Endothelial cell of umbilical vein (primary cell): ENCODE data around the gene ADPRH. TPM values are rescaled to one million over a fixed set of nuclear protein-coding genes. Genes with fewer than 3 reads are reported as not detected.

Experiments used
- BruUV-seq: library from RNA; stranded (reverse); fragments of 400-500 nt; replicated peaks from 2 replicates; lab custom pipeline; 2021; lab: Mats Ljungman, UMichigan
- CTCF ChIA-PET: fragments of 300-600, 350-600 bp; sonication (Branson Sonifier 250); formaldehyde crosslinking; loops from one replicate; lab custom pipeline; 2021; ENCODE audit warnings: antibody characterized with exemption, inconsistent platforms; lab: Charles Lee
- POLR2A ChIA-PET: fragments of 300-600, 350-600 bp; sonication (Branson Sonifier 250); formaldehyde crosslinking; loops from one replicate; lab custom pipeline; 2021; ENCODE audit warnings: antibody characterized with exemption, inconsistent platforms; lab: Charles Lee
- DNase-seq: peaks from one replicate; pipeline ENCODE4 v3.0.0-alpha.2; 2011; ENCODE audit warnings: low read depth, low spot score
- FAIRE-seq: peaks from 2 replicates; lab custom pipeline; 2011; peaks lifted over from hg19 to GRCh38; lab: Jason Lieb, UNC
- H2AFZ ChIP-seq: 2 replicates; pipeline ENCODE4 v1.6.0; 2012; ENCODE audit warnings: low read depth, low read length, control low read depth, inconsistent platforms
- H3K27ac ChIP-seq: 2 replicates; pipeline ENCODE4 v1.5.1; 2011; ENCODE audit warnings: low read depth, mild to moderate bottlenecking, control low read depth, low read length, moderate library complexity; ENCODE audit not compliant: insufficient read depth
- H3K27me3 ChIP-seq, 2 experiments: 2 replicates each; pipeline versions ENCODE4 v1.6.0 to v1.6.1; 2011; ENCODE audit warnings: low read length in 2 of 2, mixed read lengths in 1 of 2; ENCODE audit not compliant: control insufficient read depth in 2 of 2, insufficient read depth in 2 of 2
- H3K36me3 ChIP-seq, 2 experiments: 2 replicates in 1 of 2; 3 replicates in 1 of 2; pipeline ENCODE4 v1.5.1; 2011; ENCODE audit warnings: low read length in 2 of 2, mild to moderate bottlenecking in 1 of 2, moderate library complexity in 1 of 2; ENCODE audit not compliant: control insufficient read depth in 2 of 2, insufficient read depth in 2 of 2; ENCODE audit errors: extremely low read depth in 1 of 2
- H3K4me1 ChIP-seq: 3 replicates; pipeline ENCODE4 v1.5.1; 2011; ENCODE audit warnings: mild to moderate bottlenecking, low read length; ENCODE audit not compliant: control insufficient read depth, insufficient read depth; ENCODE audit errors: extremely low read depth
- H3K4me2 ChIP-seq: 2 replicates; pipeline ENCODE4 v1.6.1; 2011; ENCODE audit warnings: low read length, control low read depth, mixed read lengths; ENCODE audit not compliant: insufficient read depth
- H3K4me3 ChIP-seq, 3 experiments: fragments of 200-600 bp in 1 of 3; sonication (generic), shearing (Covaris generic) in 1 of 3; replicated peaks in 1 of 3; 2 replicates each; pipeline ENCODE4 v1.5.1; 2011 to 2016; ENCODE audit warnings: control low read depth in 3 of 3, low read length in 3 of 3, mild to moderate bottlenecking in 2 of 3, inconsistent platforms in 1 of 3, low read depth in 1 of 3, moderate library complexity in 1 of 3; ENCODE audit not compliant: insufficient read depth in 1 of 3
- H3K79me2 ChIP-seq: 2 replicates; pipeline ENCODE4 v1.6.0; 2012; ENCODE audit warnings: low read length, inconsistent platforms; ENCODE audit not compliant: control insufficient read depth, insufficient read depth
- H3K9ac ChIP-seq: replicated peaks from 2 replicates; pipeline ENCODE3; 2011; ENCODE audit warnings: low read length, control low read depth; ENCODE audit not compliant: insufficient read depth; ENCODE audit errors: extremely low read depth
- H3K9me1 ChIP-seq: replicated peaks from 3 replicates; pipeline ENCODE4 v1.6.0; 2011; ENCODE audit warnings: mild to moderate bottlenecking, low read length; ENCODE audit not compliant: control insufficient read depth, insufficient read depth; ENCODE audit errors: extremely low read depth
- H3K9me3 ChIP-seq: replicated peaks from 2 replicates; pipeline ENCODE4 v1.5.1; 2012; ENCODE audit warnings: low read length, inconsistent platforms; ENCODE audit not compliant: control insufficient read depth, insufficient read depth
- H4K20me1 ChIP-seq: replicated peaks from 2 replicates; pipeline ENCODE3; 2011; ENCODE audit warnings: mild to moderate bottlenecking, low read length; ENCODE audit not compliant: control insufficient read depth, insufficient read depth; ENCODE audit errors: extremely low read depth
- CTCF ChIP-seq, 2 donors: IDR thresholded peaks; 1 replicate in 1 of 2; 2 replicates in 1 of 2; pipeline ENCODE4 v1.5.1; 2011; ENCODE audit warnings: low read length in 2 of 2, mild to moderate bottlenecking in 2 of 2, moderate library complexity in 2 of 2, control low read depth in 1 of 2, inconsistent platforms in 1 of 2, low read depth in 1 of 2; ENCODE audit not compliant: insufficient read depth in 1 of 2; ENCODE audit errors: extremely low read depth in 1 of 2
- EZH2 ChIP-seq: IDR thresholded peaks from 2 replicates; pipeline ENCODE4 v1.6.1; 2012; ENCODE audit warnings: borderline replicate concordance, low read depth, mild to moderate bottlenecking, moderate library complexity, low read length, inconsistent platforms; ENCODE audit not compliant: severe bottlenecking
- FOS ChIP-seq: IDR thresholded peaks from 2 replicates; pipeline ENCODE4 v1.6.1; 2011; ENCODE audit warnings: mild to moderate bottlenecking, low read length, moderate library complexity, borderline replicate concordance; ENCODE audit not compliant: insufficient read depth
- GATA2 ChIP-seq: IDR thresholded peaks from 2 replicates; pipeline ENCODE4 v1.7.0; 2011; ENCODE audit warnings: low read depth, mild to moderate bottlenecking, moderate library complexity, mixed read lengths, low read length; ENCODE audit not compliant: insufficient read length, insufficient read depth
- JUN ChIP-seq: IDR thresholded peaks from 2 replicates; pipeline ENCODE4 v1.6.1; 2011; ENCODE audit warnings: borderline replicate concordance, low read depth; ENCODE audit not compliant: insufficient read length, insufficient read depth
- MAX ChIP-seq: IDR thresholded peaks from 2 replicates; pipeline ENCODE4 v1.6.1; 2011; ENCODE audit not compliant: insufficient read depth, insufficient read length
- MYC ChIP-seq: IDR thresholded peaks from one replicate; pipeline ENCODE4 v1.6.1; 2011; ENCODE audit warnings: mild to moderate bottlenecking, low read depth, low read length
- POLR2A ChIP-seq: IDR thresholded peaks from 2 replicates; pipeline ENCODE4 v1.6.1; 2012; ENCODE audit warnings: low read depth, mild to moderate bottlenecking, control low read depth, low read length
- POLR2AphosphoS5 ChIP-seq: IDR thresholded peaks from 2 replicates; pipeline ENCODE4 v1.6.1; 2012; ENCODE audit warnings: low read depth, mild to moderate bottlenecking, control low read depth, low read length, moderate library complexity; ENCODE audit not compliant: insufficient read depth
- dilution Hi-C: fragments of 300-500 bp; cut with MboI; formaldehyde crosslinking; loops from one replicate; pipeline ENCODE4 v1.15.0; 2019; ENCODE audit warnings: low sequenced_read_pairs; ENCODE audit not compliant: extremely low pct_ligation_motif_present
- intact Hi-C: fragments of 100-400 bp; cut with micrococcal nuclease; formaldehyde crosslinking; loops from one replicate; pipeline ENCODE4 v1.10.0; 2022
- polyA plus RNA-seq, 4 experiments: library from polyadenylated mRNA; depleted of rRNA in 3 of 4; stranded (reverse) in 3 of 4; unstranded in 1 of 4; fragments of >200 nt; gene quantifications; 2 replicates each; pipeline versions ENCODE4 v1.2.1 to v1.2.3, GENCODE V29; 2011 to 2012; ENCODE audit warnings: missing spikeins in 1 of 4
- total RNA-seq: library from RNA; stranded (reverse); gene quantifications from 2 replicates; pipeline ENCODE4 v1.2.3, GENCODE V29; 2021

Gene ADPRH
- total and polyA plus RNA-seq, 2 donors (not counting 3 experiments of a cell fraction or from before 2014, with no cell fraction given) = 3.5 to 8.0 TPM

GRCh38 chr3:119558626-119559317 is 20.5 kb upstream of the ADPRH start:
- no peak overlapping the region for H3K9ac ChIP-seq
- no peak overlapping the region for H2AFZ ChIP-seq
- H3K4me1 ChIP-seq = no peaks in the 10 kb centered on the region
- H3K36me3 ChIP-seq = no peaks in the 10 kb centered on the region
- ChIA-PET CTCF (interaction anchor here (1.0 to 1.5 kb wide), 2 partner anchors 58 to 122 kb away, joined by 3 read pairs; no protein-coding TSS in a partner anchor), POLR2A (no interaction called here)
- H3K9me1 ChIP-seq = no peaks in the 10 kb centered on the region
- H3K79me2 ChIP-seq = no peaks in the 10 kb centered on the region
- H4K20me1 ChIP-seq = no peaks in the 10 kb centered on the region
- no peak overlapping the region for H3K4me3 ChIP-seq
- BruUV-seq = no TSS peak
- intact Hi-C loops (loop anchor here (10.0 kb wide), 1 partner anchor 284 kb away; no protein-coding TSS in a partner anchor), dilution Hi-C loops (no loop called here)
- H3K9me3 ChIP-seq = no peaks in the 10 kb centered on the region
- H3K27me3 ChIP-seq = peaks cover 0 to 13% of the 10 kb centered on the region in 2 experiments
- no peak for TF ChIP-seq EZH2
- TF ChIP-seq POLR2A = no peak
- TF ChIP-seq MYC = no peak
- TF ChIP-seq POLR2AphosphoS5 = no peak
- TF ChIP-seq CTCF (IDR thresholded peaks at IDR 0.05; ENCODE audit: extremely low read depth in 1 of 2, insufficient read depth in 1 of 2, low read depth in 1 of 2, low read length in 2 of 2) = no peak
- TF ChIP-seq MAX = no peak
- TF ChIP-seq GATA2 = no peak
- no peak for TF ChIP-seq FOS
- no peak for TF ChIP-seq JUN
- no peak for FAIRE-seq
- DNase-seq = no peak
- no peak overlapping the region for H3K4me2 ChIP-seq
- no peak overlapping the region for H3K27ac ChIP-seq
